Measurements from ENCODE around the gene PRSS22.

Gene PRSS22

GRCh38 chr16:2814551-2815298 lies 43.2 kb downstream of the PRSS22 start:
- no peaks in the 10 kb centered on the region for H3K9me3 ChIP-seq (ENCODE audit: insufficient read depth, low read depth, low read length)
- no peak overlapping the region for H3K4me3 ChIP-seq (ENCODE audit: low read length, poor library complexity, severe bottlenecking)
- H3K79me2 ChIP-seq (ENCODE audit: insufficient read depth, low read length): no peaks in the 10 kb centered on the region
- no peaks in the 10 kb centered on the region for H3F3A ChIP-seq (ENCODE audit: low read depth)
- no peaks in the 10 kb centered on the region for H4K20me1 ChIP-seq (ENCODE audit: insufficient read depth, low read length, poor library complexity, severe bottlenecking)
- H3K36me3 ChIP-seq (ENCODE audit: insufficient read depth, low read length): no peaks in the 10 kb centered on the region
- no peak overlapping the region for H2AFZ ChIP-seq (ENCODE audit: low read length)
- H3K4me1 ChIP-seq (ENCODE audit: insufficient read depth, low read length, poor library complexity, severe bottlenecking): no peaks in the 10 kb centered on the region
- H3K9ac ChIP-seq (ENCODE audit: low read depth, low read length, poor library complexity, severe bottlenecking): no peak overlapping the region
- H3K4me2 ChIP-seq (ENCODE audit: low read depth, low read length, poor library complexity, severe bottlenecking): no peak overlapping the region
- no peaks in the 10 kb centered on the region for H3K27me3 ChIP-seq (ENCODE audit: insufficient read depth, low read length, poor library complexity, severe bottlenecking)
- no peak for TF ChIP-seq EZH2phosphoT487 (IDR thresholded peaks at IDR 0.05; ENCODE audit: borderline replicate concordance)
- H3K9me2 ChIP-seq (replicated peaks; ENCODE audit: low read depth, low read length): no peaks in the 10 kb centered on the region

GRCh38 chr16:2813771-2814221 lies 44.2 kb downstream of the PRSS22 start:
- H3K4me2 ChIP-seq (ENCODE audit: low read depth, low read length, poor library complexity, severe bottlenecking): no peak overlapping the region
- H3K27me3 ChIP-seq (ENCODE audit: insufficient read depth, low read length, poor library complexity, severe bottlenecking): no peaks in the 10 kb centered on the region
- H3K9me3 ChIP-seq (ENCODE audit: insufficient read depth, low read depth, low read length): no peaks in the 10 kb centered on the region
- no peaks in the 10 kb centered on the region for H3K9me2 ChIP-seq (replicated peaks; ENCODE audit: low read depth, low read length)
- H4K20me1 ChIP-seq (ENCODE audit: insufficient read depth, low read length, poor library complexity, severe bottlenecking): no peaks in the 10 kb centered on the region
- H3F3A ChIP-seq (ENCODE audit: low read depth): no peaks in the 10 kb centered on the region
- no peak overlapping the region for H3K4me3 ChIP-seq (ENCODE audit: low read length, poor library complexity, severe bottlenecking)
- H3K36me3 ChIP-seq (ENCODE audit: insufficient read depth, low read length): no peaks in the 10 kb centered on the region
- no peak overlapping the region for H3K9ac ChIP-seq (ENCODE audit: low read depth, low read length, poor library complexity, severe bottlenecking)
- no peaks in the 10 kb centered on the region for H3K79me2 ChIP-seq (ENCODE audit: insufficient read depth, low read length)
- no peaks in the 10 kb centered on the region for H3K4me1 ChIP-seq (ENCODE audit: insufficient read depth, low read length, poor library complexity, severe bottlenecking)
- H2AFZ ChIP-seq (ENCODE audit: low read length): no peak overlapping the region
- TF ChIP-seq CTCF (conservative IDR thresholded peaks at IDR 0.05; ENCODE audit: low read length) (no peak), EZH2phosphoT487 (IDR thresholded peaks at IDR 0.05; ENCODE audit: borderline replicate concordance) (no peak)

- Histone ChIP-seq H3K79me2 (ENCODE audit: insufficient read depth, low read length) (no peaks in the 10 kb centered on the region), H3K4me3 (ENCODE audit: low read length, poor library complexity, severe bottlenecking) (no peak overlapping the region), H3K9me2 (replicated peaks; ENCODE audit: low read depth, low read length) (no peaks in the 10 kb centered on the region), H3K4me2 (ENCODE audit: low read depth, low read length, poor library complexity, severe bottlenecking) (no peak overlapping the region), H3K4me1 (ENCODE audit: insufficient read depth, low read length, poor library complexity, severe bottlenecking) (no peaks in the 10 kb centered on the region), H3K9me3 (ENCODE audit: insufficient read depth, low read depth, low read length) (no peaks in the 10 kb centered on the region), H3K27me3 (ENCODE audit: insufficient read depth, low read length, poor library complexity, severe bottlenecking) (no peaks in the 10 kb centered on the region), H3F3A (ENCODE audit: low read depth) (no peaks in the 10 kb centered on the region), H2AFZ (ENCODE audit: low read length) (no peak overlapping the region), H3K9ac (ENCODE audit: low read depth, low read length, poor library complexity, severe bottlenecking) (no peak overlapping the region), H4K20me1 (ENCODE audit: insufficient read depth, low read length, poor library complexity, severe bottlenecking) (no peaks in the 10 kb centered on the region), H3K36me3 (ENCODE audit: insufficient read depth, low read length) (no peaks in the 10 kb centered on the region)
- TF ChIP-seq CTCF (conservative IDR thresholded peaks at IDR 0.05; ENCODE audit: low read length) (no peak), EZH2phosphoT487 (IDR thresholded peaks at IDR 0.05; ENCODE audit: borderline replicate concordance) (no peak)
These were observed 46.1 kb downstream of the PRSS22 start for GRCh38 chr16:2811703-2812471.
